ENCODE results near the gene TAS1R2. TPM values are rescaled to one million over a fixed set of nuclear protein-coding genes. Genes with fewer than 3 reads are reported as not detected.
A peak's percentile ranks its signal among the peaks of the same experiment; 100 is the strongest.
"Not testable (repeated sequence)": the region's sequence is repeated elsewhere in the genome, so short reads cannot be mapped to it uniquely, and the experiment has no call there.

TAS1R2 gene
- total and polyA plus RNA-seq, 12 donors = not detected

DNA sequence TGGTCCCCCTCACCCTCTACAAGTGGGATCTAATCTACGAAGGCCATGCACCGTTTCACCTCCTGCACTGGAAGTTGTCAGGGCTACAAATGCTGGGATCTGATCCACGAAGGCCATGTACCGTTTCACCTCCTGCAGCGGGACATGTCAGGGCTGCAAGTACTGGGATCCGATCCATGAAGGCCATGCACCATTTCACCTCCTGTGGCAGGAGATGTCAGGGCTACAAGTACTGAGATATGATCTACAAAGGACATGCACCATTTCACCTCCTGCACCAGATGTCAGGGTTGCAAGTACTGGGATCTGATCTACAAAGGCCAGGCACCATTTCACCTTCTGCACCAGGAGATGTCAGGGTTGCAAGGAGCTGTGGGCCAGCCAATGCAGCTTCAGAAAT, 35.9 kb upstream of the TAS1R2 start:
- intact Hi-C loops (cut with DNase I) = no loop called here
- DNase-seq = peak in 1 of 7 donors; percentile 30
- TF ChIP-seq, protein P1, sequence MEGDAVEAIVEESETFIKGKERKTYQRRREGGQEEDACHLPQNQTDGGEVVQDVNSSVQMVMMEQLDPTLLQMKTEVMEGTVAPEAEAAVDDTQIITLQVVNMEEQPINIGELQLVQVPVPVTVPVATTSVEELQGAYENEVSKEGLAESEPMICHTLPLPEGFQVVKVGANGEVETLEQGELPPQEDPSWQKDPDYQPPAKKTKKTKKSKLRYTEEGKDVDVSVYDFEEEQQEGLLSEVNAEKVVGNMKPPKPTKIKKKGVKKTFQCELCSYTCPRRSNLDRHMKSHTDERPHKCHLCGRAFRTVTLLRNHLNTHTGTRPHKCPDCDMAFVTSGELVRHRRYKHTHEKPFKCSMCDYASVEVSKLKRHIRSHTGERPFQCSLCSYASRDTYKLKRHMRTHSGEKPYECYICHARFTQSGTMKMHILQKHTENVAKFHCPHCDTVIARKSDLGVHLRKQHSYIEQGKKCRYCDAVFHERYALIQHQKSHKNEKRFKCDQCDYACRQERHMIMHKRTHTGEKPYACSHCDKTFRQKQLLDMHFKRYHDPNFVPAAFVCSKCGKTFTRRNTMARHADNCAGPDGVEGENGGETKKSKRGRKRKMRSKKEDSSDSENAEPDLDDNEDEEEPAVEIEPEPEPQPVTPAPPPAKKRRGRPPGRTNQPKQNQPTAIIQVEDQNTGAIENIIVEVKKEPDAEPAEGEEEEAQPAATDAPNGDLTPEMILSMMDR (IDR thresholded peaks at IDR 0.05) = no peak
- no peak for TF ChIP-seq POLR2A (IDR thresholded peaks at IDR 0.05)
- 38 to 60% (median 49%) methylated on average over 1 to 6 of the region's 6 CpGs for WGBS, 4 donors
- peak overlapping the region in 2 of 5 donors; percentile 0 to 67 for H3K27ac ChIP-seq
- no peaks in the 10 kb centered on the region for H3K27me3 ChIP-seq
- no peak overlapping the region for H3K4me3 ChIP-seq
- H3K36me3 ChIP-seq (replicated peaks in 1 of 2) = no peaks in the 10 kb centered on the region
- no peaks in the 10 kb centered on the region for H3K9me3 ChIP-seq (replicated peaks in 1 of 3)
- peaks cover 0 to 16% of the 10 kb centered on the region in 2 donors for H3K4me1 ChIP-seq (replicated peaks in 1 of 2)

DNA sequence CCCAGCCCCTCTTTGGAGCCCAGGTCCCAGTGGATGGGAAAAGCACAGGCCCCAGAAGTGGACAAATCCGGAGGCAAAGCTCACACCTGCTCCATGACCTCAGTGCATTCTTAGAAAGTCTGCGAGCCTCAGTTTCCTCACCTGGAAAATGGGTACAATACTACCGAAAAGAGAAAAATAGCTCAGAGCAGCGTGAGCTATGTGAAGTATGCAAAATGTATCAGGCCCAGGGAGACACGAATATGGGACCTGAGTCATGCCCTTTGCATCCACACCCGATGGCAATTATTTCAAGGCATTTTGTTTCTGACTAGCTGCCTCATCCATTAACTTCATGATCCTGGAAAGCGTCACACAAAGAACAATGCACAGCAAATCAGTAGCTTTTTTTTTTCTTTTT, 33.7 kb upstream of the TAS1R2 start:
- no peak overlapping the region for H3K4me3 ChIP-seq
- no peak overlapping the region for H3K27ac ChIP-seq
- TF ChIP-seq, protein P1 (IDR thresholded peaks at IDR 0.05) = no peak
- TF ChIP-seq POLR2A (IDR thresholded peaks at IDR 0.05) = no peak
- no peak for DNase-seq
- no peaks in the 10 kb centered on the region for H3K9me3 ChIP-seq (replicated peaks in 1 of 3)
- H3K4me1 ChIP-seq (replicated peaks in 1 of 2) = peaks cover 0 to 16% of the 10 kb centered on the region in 2 donors
- H3K27me3 ChIP-seq = no peaks in the 10 kb centered on the region
- 88 to 92% (median 89%) methylated on average over 7 of the region's 7 CpGs for WGBS, 4 donors
- intact Hi-C loops (cut with DNase I) = no loop called here
- H3K36me3 ChIP-seq (replicated peaks in 1 of 2) = no peaks in the 10 kb centered on the region

DNA sequence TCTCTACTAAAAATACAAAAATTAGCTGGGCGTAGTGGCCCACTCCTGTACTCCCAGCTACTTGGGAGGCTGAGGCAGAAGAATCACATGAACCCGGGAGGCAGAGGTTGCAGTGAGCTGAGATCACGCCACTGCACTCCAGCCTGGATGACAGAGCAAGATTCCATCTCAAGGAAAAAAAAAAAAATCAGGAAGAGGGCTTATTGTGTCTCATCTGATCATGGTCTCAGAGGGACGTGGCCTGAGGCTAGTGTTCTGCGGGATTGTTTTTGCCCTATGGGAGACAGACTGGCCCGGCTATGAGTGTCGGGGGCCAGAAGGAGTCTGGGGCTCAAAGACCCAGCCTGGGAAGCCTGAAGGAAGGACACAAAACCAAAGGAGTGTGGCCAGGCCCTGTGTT, 32.4 kb upstream of the TAS1R2 start:
- WGBS, 4 donors = 75 to 87% (median 80%) methylated on average over 7 of the region's 7 CpGs
- intact Hi-C loops (cut with DNase I); H3K9me3 ChIP-seq (replicated peaks in 1 of 3); H3K36me3 ChIP-seq (replicated peaks in 1 of 2); DNase-seq; H3K27me3 ChIP-seq; H3K4me3 ChIP-seq: not testable (repeated sequence)
- peak overlapping the region in 1 of 5 donors; percentile 35 for H3K27ac ChIP-seq
- peaks cover 0 to 16% of the 10 kb centered on the region in 2 donors for H3K4me1 ChIP-seq (replicated peaks in 1 of 2)

DNA sequence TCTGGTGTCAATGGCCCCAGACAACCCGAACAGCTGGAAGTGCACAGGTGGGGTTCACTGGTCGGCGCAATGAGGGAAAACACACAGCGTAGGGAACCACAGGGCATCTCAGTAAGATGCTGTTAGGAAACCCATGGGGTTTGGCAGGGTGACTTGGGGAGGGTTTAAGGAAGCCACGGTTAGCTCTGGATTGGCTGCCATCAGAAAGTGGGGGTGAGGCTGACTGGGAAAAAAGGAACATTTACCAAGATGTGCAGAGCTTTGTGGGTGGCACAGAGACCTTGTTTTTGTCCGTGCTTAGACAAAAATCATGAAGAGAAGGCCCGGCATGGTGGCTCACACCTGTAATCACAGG, 31.9 kb upstream of the TAS1R2 start:
- TF ChIP-seq POLR2A (IDR thresholded peaks at IDR 0.05) = no peak
- TF ChIP-seq, protein P1 (IDR thresholded peaks at IDR 0.05) = no peak
- DNase-seq = no peak
- Histone ChIP-seq H3K36me3 (replicated peaks in 1 of 2) (no peaks in the 10 kb centered on the region), H3K27me3 (no peaks in the 10 kb centered on the region), H3K27ac (peak overlapping the region in 1 of 5 donors; percentile 5), H3K9me3 (replicated peaks in 1 of 3) (no peaks in the 10 kb centered on the region), H3K4me1 (replicated peaks in 1 of 2) (peaks cover 0 to 16% of the 10 kb centered on the region in 2 donors), H3K4me3 (no peak overlapping the region)
- intact Hi-C loops (cut with DNase I) = no loop called here
- 89 to 92% (median 92%) methylated on average over 7 of the region's 7 CpGs for WGBS, 4 donors

DNA sequence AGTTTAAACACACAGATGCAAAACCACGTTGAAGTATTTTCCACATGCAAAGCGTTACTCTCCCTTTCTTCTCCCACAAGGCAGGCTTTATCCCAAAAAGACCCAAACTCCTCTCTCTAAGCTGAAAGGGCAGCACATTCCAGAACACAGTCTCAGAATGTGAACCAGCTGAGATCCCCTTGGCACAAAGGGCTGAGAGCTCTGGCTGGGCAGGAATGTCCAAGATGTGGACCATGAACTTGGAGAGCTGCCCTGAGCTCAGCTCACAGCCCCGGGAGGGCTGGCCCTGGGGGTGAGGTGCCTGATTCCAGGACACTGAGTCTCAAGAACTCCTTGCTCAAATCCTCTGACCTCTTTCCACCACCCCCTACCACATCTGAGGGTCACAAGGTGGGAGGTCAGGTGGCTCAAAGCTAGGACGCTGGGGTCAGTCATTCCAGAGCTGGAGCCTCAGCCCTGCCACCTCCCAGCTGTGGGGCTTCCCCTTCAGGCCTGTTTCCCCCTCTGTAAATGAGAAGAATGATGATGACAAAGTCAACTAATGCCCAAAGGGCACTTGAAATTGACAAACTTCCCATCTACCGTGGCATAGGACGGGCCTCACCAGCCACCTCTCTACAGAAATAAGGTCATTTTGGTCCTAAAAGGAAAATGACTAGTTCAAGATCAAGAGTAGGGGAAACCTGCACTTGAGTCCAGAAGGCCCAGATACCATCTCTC, 31.4 kb upstream of the TAS1R2 start:
- 73 to 82% (median 80%) methylated on average over 6 of the region's 6 CpGs for WGBS, 4 donors
- no peaks in the 10 kb centered on the region for H3K27me3 ChIP-seq
- peaks cover 0 to 16% of the 10 kb centered on the region in 2 donors for H3K4me1 ChIP-seq (replicated peaks in 1 of 2)
- H3K27ac ChIP-seq = peak overlapping the region in 2 of 5 donors; percentile 5 to 38
- no peak for TF ChIP-seq POLR2A (IDR thresholded peaks at IDR 0.05)
- DNase-seq = peak in 1 of 7 donors; percentile 17
- intact Hi-C loops (cut with DNase I) = no loop called here
- H3K9me3 ChIP-seq (replicated peaks in 1 of 3) = no peaks in the 10 kb centered on the region
- no peaks in the 10 kb centered on the region for H3K36me3 ChIP-seq (replicated peaks in 1 of 2)
- H3K4me3 ChIP-seq = no peak overlapping the region

Data from adrenal gland (tissue), 12 donors.